DOHH2 (cell line): ENCODE measurements around the gene BRINP1.

Source experiments
- EZH2phosphoT487 ChIP-seq: fragments of 200-600 bp; sonication (generic); IDR thresholded peaks from 2 replicates; pipeline ENCODE4 v1.6.1; 2017; ENCODE audit warnings: borderline replicate concordance, mild to moderate bottlenecking, antibody characterized with exemption, low read length, moderate library complexity, mixed read lengths
- TF ChIP-seq, protein P1 (sequence below): fragments of 200-600 bp; sonication (generic); IDR thresholded peaks from one replicate; pipeline ENCODE4 v1.5.1; 2014; ENCODE audit warnings: antibody characterized with exemption, mild to moderate bottlenecking, low read depth, low read length; ENCODE audit not compliant: poor library complexity, severe bottlenecking

DNA sequence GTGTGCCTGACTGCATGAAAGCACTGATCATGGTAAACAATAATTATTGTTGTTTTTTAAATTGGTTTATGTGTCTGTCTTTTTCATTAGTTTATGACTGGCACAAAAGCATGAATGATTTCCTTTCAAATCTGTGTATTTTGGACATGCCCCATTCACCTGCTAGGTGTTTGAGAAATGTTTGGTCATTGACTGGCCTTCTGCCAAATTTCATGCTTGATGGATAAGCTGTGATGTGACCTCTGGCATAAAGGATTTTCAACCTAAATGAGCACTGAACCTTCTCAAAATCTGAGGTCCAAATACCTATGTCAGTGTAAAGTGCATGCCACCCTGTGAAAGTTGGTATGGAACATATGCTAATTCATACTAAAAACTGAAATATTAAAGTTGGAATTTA is 204.5 kb downstream of the BRINP1 start:
- TF ChIP-seq, protein P1, sequence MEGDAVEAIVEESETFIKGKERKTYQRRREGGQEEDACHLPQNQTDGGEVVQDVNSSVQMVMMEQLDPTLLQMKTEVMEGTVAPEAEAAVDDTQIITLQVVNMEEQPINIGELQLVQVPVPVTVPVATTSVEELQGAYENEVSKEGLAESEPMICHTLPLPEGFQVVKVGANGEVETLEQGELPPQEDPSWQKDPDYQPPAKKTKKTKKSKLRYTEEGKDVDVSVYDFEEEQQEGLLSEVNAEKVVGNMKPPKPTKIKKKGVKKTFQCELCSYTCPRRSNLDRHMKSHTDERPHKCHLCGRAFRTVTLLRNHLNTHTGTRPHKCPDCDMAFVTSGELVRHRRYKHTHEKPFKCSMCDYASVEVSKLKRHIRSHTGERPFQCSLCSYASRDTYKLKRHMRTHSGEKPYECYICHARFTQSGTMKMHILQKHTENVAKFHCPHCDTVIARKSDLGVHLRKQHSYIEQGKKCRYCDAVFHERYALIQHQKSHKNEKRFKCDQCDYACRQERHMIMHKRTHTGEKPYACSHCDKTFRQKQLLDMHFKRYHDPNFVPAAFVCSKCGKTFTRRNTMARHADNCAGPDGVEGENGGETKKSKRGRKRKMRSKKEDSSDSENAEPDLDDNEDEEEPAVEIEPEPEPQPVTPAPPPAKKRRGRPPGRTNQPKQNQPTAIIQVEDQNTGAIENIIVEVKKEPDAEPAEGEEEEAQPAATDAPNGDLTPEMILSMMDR, result no peak
- no peak for TF ChIP-seq EZH2phosphoT487
